ENCODE measurements around the gene ACADM. TPM values are rescaled to one million over a fixed set of nuclear protein-coding genes. Genes with fewer than 3 reads are reported as not detected.

Gene ACADM
- total and polyA plus RNA-seq, 2 experiments from 2014 or later: 37.7 to 52.8 TPM

DNA sequence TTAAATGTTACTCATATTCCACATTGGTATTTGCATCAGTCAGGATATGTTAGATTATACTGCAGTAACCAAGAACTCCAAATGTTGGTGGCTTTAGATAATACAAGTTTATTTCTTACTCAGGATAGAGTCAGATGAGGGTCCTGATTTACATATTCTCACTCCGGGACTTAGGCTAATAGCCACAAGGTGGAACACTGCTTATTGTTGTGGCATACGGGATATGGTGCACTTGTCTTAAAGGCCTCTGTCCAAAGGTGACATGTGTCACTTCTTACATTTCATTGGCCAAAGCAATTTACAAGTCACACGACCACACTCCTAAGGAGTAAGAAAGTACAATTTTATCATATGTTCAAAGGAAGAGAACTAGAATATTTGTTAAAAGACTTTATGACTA lies 28.5 kb upstream of the ACADM start:
- no peak overlapping the region for H3K4me3 ChIP-seq
- Mint-ChIP-seq H3K27ac (no peak overlapping the region), H3K9me3 (peaks cover 3% of the 10 kb centered on the region; the same call in 2 of the 3 replicates), H3K27me3 (ENCODE audit: insufficient read depth, low read depth, poor library complexity) (peaks cover 1% of the 10 kb centered on the region), H3K4me1 (no peaks in the 10 kb centered on the region; the same call in 2 of the 3 replicates), H3K36me3 (ENCODE audit: low read depth) (no peaks in the 10 kb centered on the region), H3K4me3 (no peak overlapping the region)
- no peaks in the 10 kb centered on the region for H3F3A ChIP-seq (replicated peaks; ENCODE audit: low read depth)
- DNase-seq (ENCODE audit: low spot score) (no peak), ATAC-seq (no peak)
- no peak overlapping the region for H3K4me2 ChIP-seq
- TF ChIP-seq CREB1 (CRISPR knock-in tag; IDR thresholded peaks at IDR 0.05; ENCODE audit: low read depth): no peak
- no peak for TF ChIP-seq ZNF462 (CRISPR knock-in tag; IDR thresholded peaks at IDR 0.05)
- TF ChIP-seq, protein P1, sequence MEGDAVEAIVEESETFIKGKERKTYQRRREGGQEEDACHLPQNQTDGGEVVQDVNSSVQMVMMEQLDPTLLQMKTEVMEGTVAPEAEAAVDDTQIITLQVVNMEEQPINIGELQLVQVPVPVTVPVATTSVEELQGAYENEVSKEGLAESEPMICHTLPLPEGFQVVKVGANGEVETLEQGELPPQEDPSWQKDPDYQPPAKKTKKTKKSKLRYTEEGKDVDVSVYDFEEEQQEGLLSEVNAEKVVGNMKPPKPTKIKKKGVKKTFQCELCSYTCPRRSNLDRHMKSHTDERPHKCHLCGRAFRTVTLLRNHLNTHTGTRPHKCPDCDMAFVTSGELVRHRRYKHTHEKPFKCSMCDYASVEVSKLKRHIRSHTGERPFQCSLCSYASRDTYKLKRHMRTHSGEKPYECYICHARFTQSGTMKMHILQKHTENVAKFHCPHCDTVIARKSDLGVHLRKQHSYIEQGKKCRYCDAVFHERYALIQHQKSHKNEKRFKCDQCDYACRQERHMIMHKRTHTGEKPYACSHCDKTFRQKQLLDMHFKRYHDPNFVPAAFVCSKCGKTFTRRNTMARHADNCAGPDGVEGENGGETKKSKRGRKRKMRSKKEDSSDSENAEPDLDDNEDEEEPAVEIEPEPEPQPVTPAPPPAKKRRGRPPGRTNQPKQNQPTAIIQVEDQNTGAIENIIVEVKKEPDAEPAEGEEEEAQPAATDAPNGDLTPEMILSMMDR (conservative IDR thresholded peaks at IDR 0.05; ENCODE audit: low read depth in 2 of 2): no peak
- no peak for TF ChIP-seq STAT1 (IDR thresholded peaks at IDR 0.05; ENCODE audit: unreplicated experiment)
- TF ChIP-seq EZH2phosphoT487 (IDR thresholded peaks at IDR 0.05; ENCODE audit: unreplicated experiment): no peak
- no peak for TF ChIP-seq ZNF114 (CRISPR knock-in tag; IDR thresholded peaks at IDR 0.05)
- no peak for TF ChIP-seq REST (IDR thresholded peaks at IDR 0.05; ENCODE audit: unreplicated experiment)
- TF ChIP-seq JUNB (IDR thresholded peaks at IDR 0.05; ENCODE audit: unreplicated experiment): no peak
- no peak for TF ChIP-seq ETS1 (IDR thresholded peaks at IDR 0.05)
- no peak for TF ChIP-seq POLR2AphosphoS5 (IDR thresholded peaks at IDR 0.05; ENCODE audit: low read depth)
- no peak for TF ChIP-seq NANOG (IDR thresholded peaks at IDR 0.05; ENCODE audit: borderline replicate concordance)
- no peak for TF ChIP-seq ZNF331 (CRISPR knock-in tag; IDR thresholded peaks at IDR 0.05; ENCODE audit: low read depth)
- no peak for TF ChIP-seq EZH2 (IDR thresholded peaks at IDR 0.05; ENCODE audit: low read depth, unreplicated experiment)
- H3K9me2 ChIP-seq (ENCODE audit: insufficient read depth): 0 out of 2 replicates have a peak, but pooled peaks cover 6% of the 10 kb centered on the region
- no peak overlapping the region for H3K27ac ChIP-seq (ENCODE audit: low read depth)
- H3K27me3 ChIP-seq (ENCODE audit: insufficient read depth): no peaks in the 10 kb centered on the region
- no peak overlapping the region for H2AFZ ChIP-seq
- H4K20me1 ChIP-seq (replicated peaks; ENCODE audit: insufficient read depth): no peaks in the 10 kb centered on the region
- no peaks in the 10 kb centered on the region for H3K36me3 ChIP-seq (ENCODE audit: insufficient read depth)
- H3K4me1 ChIP-seq (ENCODE audit: insufficient read depth): no peaks in the 10 kb centered on the region
- no peaks in the 10 kb centered on the region for H3K79me2 ChIP-seq (replicated peaks; ENCODE audit: insufficient read depth)
